HG02938 (cell line): ENCODE data around the gene KRTAP6-3.

ENCODE experiments used
- ATAC-seq: cut with Tn5 transposase; IDR thresholded peaks from one replicate; pipeline ENCODE4 v1.9.1; 2021; ENCODE audit warnings: mild to moderate bottlenecking, moderate library complexity; ENCODE audit not compliant: unreplicated experiment

KRTAP6-3 gene

DNA sequence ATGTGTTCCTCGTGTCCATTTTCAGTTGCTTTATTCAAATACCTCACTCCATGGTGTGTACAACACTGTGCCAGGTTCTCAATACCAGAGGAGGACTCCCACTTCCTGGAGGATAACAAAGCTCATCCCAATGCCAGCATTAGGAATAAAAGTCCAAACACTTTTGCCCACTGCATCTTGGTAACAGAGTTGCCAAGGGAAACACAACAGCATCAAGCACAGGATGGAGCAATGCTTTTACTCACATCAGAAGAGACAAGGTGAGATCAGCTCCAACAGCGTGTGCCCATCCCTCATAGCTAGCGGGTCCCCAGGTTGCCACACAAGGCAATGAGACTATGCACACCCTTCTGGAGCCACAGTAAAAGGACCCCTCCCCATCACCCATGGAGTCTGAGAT is 31.1 kb downstream of the KRTAP6-3 start:
- ATAC-seq: no peak

DNA sequence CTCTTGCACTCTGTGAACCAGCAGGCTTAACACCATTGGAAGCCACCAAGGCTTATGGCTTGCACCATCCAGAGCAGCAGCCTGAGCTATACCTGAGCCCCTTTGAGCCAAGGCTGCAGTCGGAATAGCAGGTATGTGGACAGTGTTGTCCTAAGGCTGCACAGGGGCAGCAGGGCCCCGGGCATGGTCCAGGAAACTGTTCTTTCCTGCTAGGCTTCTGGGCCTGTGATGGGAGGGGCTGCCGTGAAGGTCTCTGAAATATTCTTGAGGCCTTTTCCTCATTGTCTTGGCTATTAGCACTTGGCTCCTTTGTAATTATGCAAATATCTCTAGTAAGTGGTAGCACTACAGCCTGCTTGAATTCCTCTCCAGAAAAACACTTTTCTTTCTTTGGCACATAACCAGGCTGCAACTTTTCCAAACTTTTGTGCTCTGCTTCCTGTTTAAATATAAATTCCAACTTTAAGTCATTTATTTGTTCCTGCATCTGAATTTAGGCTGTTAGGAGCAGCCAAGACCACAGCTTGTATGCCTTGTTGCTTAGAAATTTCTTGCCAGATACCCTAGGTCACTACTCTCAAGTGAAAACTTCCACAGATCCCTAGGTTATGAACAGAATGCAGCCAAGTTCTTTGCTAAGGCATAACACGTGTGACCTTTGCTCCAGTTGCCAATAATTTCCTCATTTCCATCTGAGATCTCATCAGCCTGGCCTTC is 33.4 kb downstream of the KRTAP6-3 start:
- ATAC-seq: no peak

DNA sequence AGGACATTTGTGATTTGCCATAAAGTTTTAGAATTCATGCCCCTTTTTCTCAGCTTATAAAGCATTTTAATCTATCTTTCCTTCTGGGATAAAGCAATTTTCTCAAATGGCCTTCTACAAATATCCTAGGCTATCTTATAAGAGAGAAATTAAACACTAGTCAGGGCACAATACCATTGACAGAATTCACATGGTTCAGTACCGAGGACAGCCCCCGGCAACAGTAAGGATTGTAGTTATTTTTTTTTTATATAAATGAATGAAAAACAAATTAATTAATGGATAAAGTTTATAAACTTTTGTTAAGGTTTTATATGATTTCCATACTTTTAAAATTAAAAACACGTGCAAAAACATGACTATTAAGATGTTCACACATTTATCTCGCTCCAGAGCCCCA is 35.9 kb downstream of the KRTAP6-3 start:
- no peak for ATAC-seq

DNA sequence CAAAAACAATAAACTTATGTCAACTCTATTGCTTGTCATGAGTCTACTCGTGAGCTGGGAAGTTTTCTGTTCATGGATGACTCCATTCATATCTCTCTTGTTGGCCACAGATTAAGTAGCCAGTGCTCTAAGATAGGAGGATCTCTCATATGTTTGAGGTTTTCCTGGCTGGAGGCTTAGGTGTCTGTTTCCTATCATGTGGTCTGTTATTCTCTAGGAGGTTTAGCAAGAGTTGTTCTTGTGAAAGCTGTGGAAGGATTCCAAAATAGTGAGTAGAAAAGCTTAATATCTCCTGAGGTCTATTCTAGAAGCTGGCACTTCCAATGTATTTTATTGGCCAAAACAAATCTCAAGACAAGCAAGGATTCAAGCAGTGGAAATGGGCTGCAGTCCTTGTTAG is 37.0 kb downstream of the KRTAP6-3 start:
- ATAC-seq: no peak

DNA sequence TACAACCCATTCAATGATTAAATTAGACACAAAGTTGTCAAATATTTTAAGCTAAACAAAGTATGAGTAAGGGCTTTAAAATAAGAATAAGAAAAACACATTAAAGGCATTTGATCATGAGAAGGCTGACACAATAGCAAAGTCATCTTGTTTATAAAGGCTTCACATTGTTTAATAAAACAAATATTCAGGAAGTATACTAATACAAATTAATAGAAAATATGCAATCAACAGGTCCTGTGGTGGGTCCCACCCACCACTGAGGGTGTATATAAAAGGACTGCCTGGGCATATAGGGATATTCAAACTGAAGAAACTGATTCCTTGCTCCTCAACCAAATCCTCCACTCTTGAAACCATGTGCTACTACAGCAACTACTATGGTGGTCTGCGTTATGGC is 42.7 kb downstream of the KRTAP6-3 start, which contains the start of gene KRTAP20-2:
Gene KRTAP20-2 (plus strand): TSS at position 301 of the 400 bp plus-strand sequence. CDS start 58 bp downstream, at position 359.
- no peak for ATAC-seq

DNA sequence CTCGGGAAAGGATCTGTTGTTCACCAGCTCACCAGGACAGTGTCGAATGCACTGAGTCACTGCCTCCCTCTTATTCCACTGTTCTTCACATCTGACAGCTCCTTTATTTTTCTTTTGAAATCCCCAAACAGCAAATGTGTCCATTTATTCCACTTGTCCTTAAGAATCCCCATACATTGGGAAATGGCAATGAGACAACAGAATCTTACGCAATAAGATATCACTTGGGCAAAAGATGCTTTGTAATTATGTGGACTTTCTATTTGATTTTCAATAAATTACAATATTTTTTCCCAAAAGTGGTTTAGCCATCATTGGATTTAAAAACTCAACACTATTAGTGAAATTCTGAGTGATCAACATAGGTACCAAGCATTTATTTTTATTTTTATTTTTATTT is 46.4 kb downstream of the KRTAP6-3 start:
- ATAC-seq: no peak

DNA sequence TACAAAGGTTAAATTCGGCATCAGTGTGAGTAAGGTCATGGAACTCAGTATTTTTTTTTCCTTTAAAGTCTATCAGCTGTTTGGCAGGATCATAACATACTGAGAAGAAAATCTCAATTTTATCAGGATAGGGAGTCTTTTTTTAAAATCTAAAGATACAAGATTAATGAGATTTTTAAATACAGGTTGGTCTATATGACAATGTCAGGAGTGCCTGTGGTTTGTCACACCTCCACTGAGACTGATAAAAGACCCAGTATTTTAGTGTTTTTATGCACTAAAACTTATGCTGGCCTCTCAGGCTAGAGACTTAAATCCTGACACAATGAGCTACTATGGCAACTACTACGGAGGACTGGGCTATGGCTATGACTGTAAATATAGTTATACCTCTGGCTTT is 50.3 kb downstream of the KRTAP6-3 start, which contains the start of gene KRTAP20-3:
Gene KRTAP20-3 (plus strand): TSS at position 301 of the 400 bp plus-strand sequence.
- no peak for ATAC-seq
